Loucy (cell line): ENCODE measurements around the gene CST4.

Experiments
- H2AFZ ChIP-seq: fragments of 200-600 bp; sonication (generic); 2 replicates; pipeline ENCODE4 v1.6.0; 2016; ENCODE audit warnings: antibody characterized with exemption, mild to moderate bottlenecking, low read length, moderate library complexity
- H3F3A ChIP-seq: fragments of 200-600 bp; 2 replicates; pipeline ENCODE4 v1.6.0; 2016; ENCODE audit warnings: antibody characterized with exemption, low read depth, mild to moderate bottlenecking
- H3K27me3 ChIP-seq: fragments of 200-600 bp; sonication (generic); 2 replicates; pipeline ENCODE4 v1.6.1; 2014; ENCODE audit warnings: low read length, mild to moderate bottlenecking; ENCODE audit not compliant: insufficient read depth, poor library complexity, severe bottlenecking
- H3K36me3 ChIP-seq: fragments of 200-600 bp; sonication (generic); 2 replicates; pipeline ENCODE4 v1.6.1; 2016; ENCODE audit warnings: low read length; ENCODE audit not compliant: insufficient read depth
- H3K4me1 ChIP-seq: fragments of 200-600 bp; sonication (generic); 2 replicates; pipeline ENCODE4 v1.5.1; 2014; ENCODE audit warnings: low read length, mild to moderate bottlenecking; ENCODE audit not compliant: insufficient read depth, poor library complexity, severe bottlenecking
- H3K4me2 ChIP-seq: fragments of 200-600 bp; sonication (generic); 2 replicates; pipeline ENCODE4 v1.6.0; 2014; ENCODE audit warnings: antibody characterized with exemption, low read length, low read depth, mild to moderate bottlenecking; ENCODE audit not compliant: poor library complexity, severe bottlenecking
- H3K4me3 ChIP-seq: fragments of 200-600 bp; sonication (generic); 2 replicates; pipeline ENCODE4 v1.5.1; 2014; ENCODE audit warnings: low read length, mild to moderate bottlenecking, mixed read lengths; ENCODE audit not compliant: poor library complexity, severe bottlenecking
- H3K79me2 ChIP-seq: fragments of 200-600 bp; sonication (generic); 2 replicates; pipeline ENCODE4 v1.6.1; 2014; ENCODE audit warnings: low read length; ENCODE audit not compliant: insufficient read depth
- H3K9ac ChIP-seq: fragments of 200-600 bp; sonication (generic); 2 replicates; pipeline ENCODE4 v1.6.0; 2014; ENCODE audit warnings: mild to moderate bottlenecking, low read depth, low read length, moderate library complexity; ENCODE audit not compliant: poor library complexity, severe bottlenecking
- H3K9me2 ChIP-seq: fragments of 200-600 bp; sonication (generic); replicated peaks from 2 replicates; pipeline ENCODE4 v1.6.1; 2016; ENCODE audit warnings: low read depth, low read length, mixed read lengths
- H3K9me3 ChIP-seq: fragments of 200-600 bp; sonication (generic); 2 replicates; pipeline ENCODE4 v1.6.1; 2014; ENCODE audit warnings: mild to moderate bottlenecking, antibody characterized with exemption, low read length, low read depth; ENCODE audit not compliant: insufficient read depth
- H4K20me1 ChIP-seq: fragments of 200-600 bp; sonication (generic); 2 replicates; pipeline ENCODE4 v1.6.0; 2014; ENCODE audit warnings: antibody characterized with exemption, low read length, mild to moderate bottlenecking; ENCODE audit not compliant: insufficient read depth, poor library complexity, severe bottlenecking
- EZH2phosphoT487 ChIP-seq: fragments of 200-600 bp; IDR thresholded peaks from 2 replicates; pipeline ENCODE4 v1.6.1; 2018; ENCODE audit warnings: antibody characterized with exemption, mild to moderate bottlenecking, moderate library complexity, borderline replicate concordance
- TF ChIP-seq, protein P1 (sequence below): fragments of 200-600 bp; sonication (generic); conservative IDR thresholded peaks from 2 replicates; pipeline ENCODE4 v1.5.1; 2014; ENCODE audit warnings: mild to moderate bottlenecking, antibody characterized with exemption, low read length

The CST4 gene

DNA sequence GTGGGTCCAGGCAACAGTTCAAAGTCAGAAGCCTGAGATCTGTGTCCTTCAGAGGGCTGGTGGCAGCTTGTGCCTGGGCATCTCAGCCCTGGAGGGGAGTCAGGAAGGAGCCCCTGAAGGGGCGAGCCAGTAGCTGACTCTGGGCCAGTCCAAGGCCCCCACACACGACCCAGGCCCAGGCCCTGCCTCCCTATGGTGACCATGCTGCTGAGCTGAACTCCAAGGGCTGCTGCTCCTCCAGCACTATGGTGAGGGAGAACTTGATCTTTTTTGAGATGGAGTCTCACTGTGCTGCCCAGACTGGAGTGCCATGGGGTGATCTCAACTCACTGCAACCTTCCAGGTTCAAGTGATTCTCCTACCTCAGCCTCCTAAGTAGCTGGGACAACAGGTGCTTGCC is 35.9 kb downstream of the CST4 start:
- Histone ChIP-seq H3K36me3 (no peaks in the 10 kb centered on the region), H2AFZ (no peak overlapping the region), H3K9me3 (no peaks in the 10 kb centered on the region), H3K27me3 (no peaks in the 10 kb centered on the region), H3K9ac (no peak overlapping the region), H4K20me1 (no peaks in the 10 kb centered on the region), H3K4me3 (no peak overlapping the region), H3F3A (no peaks in the 10 kb centered on the region), H3K4me2 (no peak overlapping the region), H3K79me2 (no peaks in the 10 kb centered on the region), H3K9me2 (no peaks in the 10 kb centered on the region), H3K4me1 (no peaks in the 10 kb centered on the region)
- TF ChIP-seq, protein P1, sequence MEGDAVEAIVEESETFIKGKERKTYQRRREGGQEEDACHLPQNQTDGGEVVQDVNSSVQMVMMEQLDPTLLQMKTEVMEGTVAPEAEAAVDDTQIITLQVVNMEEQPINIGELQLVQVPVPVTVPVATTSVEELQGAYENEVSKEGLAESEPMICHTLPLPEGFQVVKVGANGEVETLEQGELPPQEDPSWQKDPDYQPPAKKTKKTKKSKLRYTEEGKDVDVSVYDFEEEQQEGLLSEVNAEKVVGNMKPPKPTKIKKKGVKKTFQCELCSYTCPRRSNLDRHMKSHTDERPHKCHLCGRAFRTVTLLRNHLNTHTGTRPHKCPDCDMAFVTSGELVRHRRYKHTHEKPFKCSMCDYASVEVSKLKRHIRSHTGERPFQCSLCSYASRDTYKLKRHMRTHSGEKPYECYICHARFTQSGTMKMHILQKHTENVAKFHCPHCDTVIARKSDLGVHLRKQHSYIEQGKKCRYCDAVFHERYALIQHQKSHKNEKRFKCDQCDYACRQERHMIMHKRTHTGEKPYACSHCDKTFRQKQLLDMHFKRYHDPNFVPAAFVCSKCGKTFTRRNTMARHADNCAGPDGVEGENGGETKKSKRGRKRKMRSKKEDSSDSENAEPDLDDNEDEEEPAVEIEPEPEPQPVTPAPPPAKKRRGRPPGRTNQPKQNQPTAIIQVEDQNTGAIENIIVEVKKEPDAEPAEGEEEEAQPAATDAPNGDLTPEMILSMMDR = no peak
- TF ChIP-seq EZH2phosphoT487 = no peak

DNA sequence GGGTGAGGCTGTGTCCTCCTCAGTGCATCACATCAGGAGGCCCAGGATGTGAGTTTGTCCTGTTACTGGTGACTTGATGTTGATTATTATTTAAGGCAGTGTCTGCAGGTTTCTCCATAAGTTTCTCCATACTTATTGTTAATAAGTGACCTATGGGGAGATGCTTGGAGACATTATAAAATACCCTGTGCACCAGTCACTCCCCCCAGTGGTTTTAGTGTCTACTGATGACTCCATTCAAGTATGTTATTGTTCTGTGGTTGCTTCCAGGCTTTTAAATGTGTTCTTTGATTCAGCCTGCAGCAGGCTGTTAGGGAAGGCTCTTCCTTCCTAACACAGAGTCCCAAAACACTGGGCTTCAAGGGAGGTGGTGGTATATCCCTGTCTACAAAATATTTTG is 36.5 kb downstream of the CST4 start:
- Histone ChIP-seq H3K4me3 (no peak overlapping the region), H3K9me2 (no peaks in the 10 kb centered on the region), H3K9me3 (no peaks in the 10 kb centered on the region), H4K20me1 (no peaks in the 10 kb centered on the region), H3F3A (no peaks in the 10 kb centered on the region), H3K4me1 (no peaks in the 10 kb centered on the region), H3K4me2 (no peak overlapping the region), H3K36me3 (no peaks in the 10 kb centered on the region), H2AFZ (no peak overlapping the region), H3K79me2 (no peaks in the 10 kb centered on the region), H3K27me3 (no peaks in the 10 kb centered on the region), H3K9ac (no peak overlapping the region)
- TF ChIP-seq EZH2phosphoT487 = no peak
- TF ChIP-seq, protein P1 = no peak

DNA sequence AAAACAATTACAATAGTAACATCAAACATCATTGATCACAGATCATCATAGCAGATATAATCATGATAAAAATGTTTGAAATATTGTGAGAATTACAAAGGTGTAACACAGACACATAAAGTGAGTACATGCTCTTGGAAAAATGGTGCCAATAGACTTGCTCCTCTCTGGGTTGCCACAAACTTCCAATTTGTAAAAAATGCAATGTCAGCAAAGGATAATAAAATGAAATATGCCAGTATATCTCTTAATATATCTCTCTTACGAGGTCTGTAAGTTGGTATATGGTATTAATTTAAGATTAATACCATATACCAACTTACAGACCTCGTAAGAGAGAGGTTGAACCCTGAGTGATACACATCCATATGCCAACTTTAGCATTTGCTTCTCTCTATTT is 37.7 kb downstream of the CST4 start:
- no peak overlapping the region for H3K4me3 ChIP-seq
- no peaks in the 10 kb centered on the region for H3K36me3 ChIP-seq
- H3K9me2 ChIP-seq = no peaks in the 10 kb centered on the region
- H3K4me1 ChIP-seq = no peaks in the 10 kb centered on the region
- H3K79me2 ChIP-seq = no peaks in the 10 kb centered on the region
- no peaks in the 10 kb centered on the region for H3K9me3 ChIP-seq
- no peak overlapping the region for H3K4me2 ChIP-seq
- no peaks in the 10 kb centered on the region for H4K20me1 ChIP-seq
- no peak overlapping the region for H2AFZ ChIP-seq
- no peaks in the 10 kb centered on the region for H3F3A ChIP-seq
- no peaks in the 10 kb centered on the region for H3K27me3 ChIP-seq
- no peak overlapping the region for H3K9ac ChIP-seq
- TF ChIP-seq, protein P1 = no peak
- TF ChIP-seq EZH2phosphoT487 = no peak
